Spleen (tissue), 11 donors: ENCODE results near the gene TOX3. TPM values are rescaled to one million over a fixed set of nuclear protein-coding genes. Genes with fewer than 3 reads are reported as not detected.

Experiments
- DNase-seq: peaks from one replicate; pipeline ENCODE4 v3.0.0-alpha.2; 2020
- H3K27ac ChIP-seq, 8 donors: fragments of 200-600 bp; sonication (generic) in 7 of 8; 1 replicate in 4 of 8; 2 replicates in 4 of 8; pipeline versions ENCODE4 v1.5.0 to v1.8.0; 2016 to 2021; ENCODE audit warnings: inconsistent platforms in 4 of 8, mild to moderate bottlenecking in 4 of 8, moderate library complexity in 1 of 8
- H3K27me3 ChIP-seq, 7 donors: fragments of 200-600 bp; sonication (generic) in 6 of 7; replicated peaks in 1 of 7; 1 replicate in 4 of 7; 2 replicates in 3 of 7; pipeline versions ENCODE4 v1.5.0 to v1.8.0; 2016 to 2021; ENCODE audit warnings: inconsistent platforms in 3 of 7, mild to moderate bottlenecking in 1 of 7
- H3K36me3 ChIP-seq, 6 donors: fragments of 200-600 bp; sonication (generic) in 5 of 6; 1 replicate in 4 of 6; 2 replicates in 2 of 6; pipeline versions ENCODE4 v1.5.0 to v1.8.0; 2016 to 2021; ENCODE audit warnings: inconsistent platforms in 2 of 6
- H3K4me1 ChIP-seq, 6 donors: fragments of 200-600 bp; sonication (generic) in 5 of 6; 1 replicate in 3 of 6; 2 replicates in 3 of 6; pipeline versions ENCODE4 v1.5.0 to v1.8.0; 2016 to 2021; ENCODE audit warnings: inconsistent platforms in 3 of 6
- H3K4me3 ChIP-seq, 8 donors: fragments of 200-600 bp; sonication (generic) in 7 of 8; 1 replicate in 4 of 8; 2 replicates in 4 of 8; pipeline versions ENCODE4 v1.5.0 to v1.8.0; 2016 to 2021; ENCODE audit warnings: inconsistent platforms in 4 of 8, mild to moderate bottlenecking in 4 of 8, moderate library complexity in 2 of 8
- H3K9me3 ChIP-seq, 8 donors: fragments of 200-600 bp; sonication (generic) in 7 of 8; 1 replicate in 4 of 8; 2 replicates in 4 of 8; pipeline versions ENCODE4 v1.5.0 to v1.8.0; 2016 to 2021; ENCODE audit warnings: inconsistent platforms in 4 of 8
- POLR2A ChIP-seq, 3 donors: fragments of 450-650 bp; IDR thresholded peaks; one replicate each; pipeline ENCODE4 v1.5.1; 2017; ENCODE audit warnings: antibody characterized with exemption in 3 of 3, mild to moderate bottlenecking in 1 of 3
- POLR2AphosphoS5 ChIP-seq, 3 donors: sonication (generic); formaldehyde crosslinking; IDR thresholded peaks; one replicate each; pipeline ENCODE4 v1.5.1; 2017; ENCODE audit warnings: antibody characterized with exemption in 3 of 3
- WGBS, 5 donors: extraction: QIAGEN DNeasy Blood & Tissue Kit in 3 of 5; methylation state at CpG; one replicate each; pipeline versions ENCODE4 v1.1.5 to v1.1.7; 2013 to 2018; 5-methylcytosine and 5-hydroxymethylcytosine counted together
- intact Hi-C: fragments of 100-400 bp; cut with DNase I; formaldehyde crosslinking; loops from one replicate; pipeline ENCODE4 v1.15.0; 2023; ENCODE audit warnings: low total_unique reads
- polyA plus RNA-seq, 3 donors: library from polyadenylated mRNA; stranded (reverse); fragments of 200-250 nt; gene quantifications; one replicate each; pipeline ENCODE4 v1.2.1, GENCODE V29; 2013
- total RNA-seq, 7 donors: library from RNA; depleted of rRNA in 3 of 7; stranded (reverse); fragments of >200 nt in 3 of 7; fragmentation: NEBNext Ultra II Directional in 4 of 7; extraction: Animal tissue kit (Norgen Biotek cat#: 25700) in 4 of 7; gene quantifications; one replicate each; pipeline versions ENCODE4 v1.1.0 to v1.2.1, GENCODE V29; 2016 to 2021
- TF ChIP-seq, protein P1 (sequence below), 11 experiments: fragments of 200-600 bp in 7 of 11; fragments of 450-650 bp in 4 of 11; sonication (generic) in 4 of 11; IDR thresholded peaks in 8 of 11; conservative IDR thresholded peaks in 3 of 11; 1 replicate in 7 of 11; 2 replicates in 4 of 11; pipeline versions ENCODE4 v1.4.0 to v1.8.0; 2016 to 2021; ENCODE audit warnings: antibody characterized with exemption in 11 of 11, inconsistent platforms in 4 of 11, mild to moderate bottlenecking in 1 of 11
- donor health status: healthy with polysubstance abuse.
- donor health status: DM: no; HTN: no; CAD: no; lungs with moderate emphysema.
- donor health status: DM: no; HTN: no; CAD: no.
- donor health status: Bipolar disorder and iron deficiency.
- donor health status: healthy.
- donor health status: DM: no; HTN: no; CAD: no.
- donor health status: DM: yes; HTN: yes; CAD: no.

Gene TOX3
- total and polyA plus RNA-seq, 10 donors: 0.03 to 0.11 TPM; not detected in 8

DNA sequence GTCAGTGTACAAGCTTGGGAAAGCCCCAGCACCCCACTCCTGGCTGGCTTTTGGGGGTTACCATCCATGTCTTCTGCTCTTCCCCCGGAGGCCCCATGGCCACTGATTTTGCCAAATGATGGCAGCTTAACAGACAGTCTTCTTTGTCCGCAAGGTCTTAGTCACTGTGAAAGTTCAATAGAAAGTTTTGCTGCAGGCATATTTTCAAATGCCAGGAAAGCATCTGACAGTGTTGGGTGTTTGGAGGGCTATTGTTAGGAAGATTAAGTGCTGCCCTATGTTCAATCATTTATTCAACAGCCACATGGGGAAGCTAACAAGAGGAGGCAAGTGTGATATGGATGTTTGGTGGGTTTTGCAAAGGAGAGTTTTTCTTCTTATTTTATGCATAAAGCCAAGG lies 122.4 kb downstream of the TOX3 start:
- no peaks in the 10 kb centered on the region for H3K9me3 ChIP-seq
- WGBS, 5 donors: 89 to 93% (median 90%) methylated on average over 2 of the region's 2 CpGs
- no peak for DNase-seq
- TF ChIP-seq POLR2A (IDR thresholded peaks at IDR 0.05) (no peak), POLR2AphosphoS5 (IDR thresholded peaks at IDR 0.05) (no peak)
- TF ChIP-seq, protein P1, sequence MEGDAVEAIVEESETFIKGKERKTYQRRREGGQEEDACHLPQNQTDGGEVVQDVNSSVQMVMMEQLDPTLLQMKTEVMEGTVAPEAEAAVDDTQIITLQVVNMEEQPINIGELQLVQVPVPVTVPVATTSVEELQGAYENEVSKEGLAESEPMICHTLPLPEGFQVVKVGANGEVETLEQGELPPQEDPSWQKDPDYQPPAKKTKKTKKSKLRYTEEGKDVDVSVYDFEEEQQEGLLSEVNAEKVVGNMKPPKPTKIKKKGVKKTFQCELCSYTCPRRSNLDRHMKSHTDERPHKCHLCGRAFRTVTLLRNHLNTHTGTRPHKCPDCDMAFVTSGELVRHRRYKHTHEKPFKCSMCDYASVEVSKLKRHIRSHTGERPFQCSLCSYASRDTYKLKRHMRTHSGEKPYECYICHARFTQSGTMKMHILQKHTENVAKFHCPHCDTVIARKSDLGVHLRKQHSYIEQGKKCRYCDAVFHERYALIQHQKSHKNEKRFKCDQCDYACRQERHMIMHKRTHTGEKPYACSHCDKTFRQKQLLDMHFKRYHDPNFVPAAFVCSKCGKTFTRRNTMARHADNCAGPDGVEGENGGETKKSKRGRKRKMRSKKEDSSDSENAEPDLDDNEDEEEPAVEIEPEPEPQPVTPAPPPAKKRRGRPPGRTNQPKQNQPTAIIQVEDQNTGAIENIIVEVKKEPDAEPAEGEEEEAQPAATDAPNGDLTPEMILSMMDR (IDR thresholded peaks at IDR 0.05 in 8 of 11, conservative IDR thresholded peaks at IDR 0.05 in 3 of 11): no peak
- intact Hi-C loops: no loop called here
- H3K36me3 ChIP-seq: no peaks in the 10 kb centered on the region
- no peak overlapping the region for H3K4me3 ChIP-seq
- H3K27ac ChIP-seq: no peak overlapping the region
- H3K4me1 ChIP-seq: no peaks in the 10 kb centered on the region
- H3K27me3 ChIP-seq: no peaks in the 10 kb centered on the region

- intact Hi-C loops: no loop called here
- TF ChIP-seq POLR2AphosphoS5 (IDR thresholded peaks at IDR 0.05) (no peak), POLR2A (IDR thresholded peaks at IDR 0.05) (no peak)
- TF ChIP-seq, protein P1 (IDR thresholded peaks at IDR 0.05 in 8 of 11, conservative IDR thresholded peaks at IDR 0.05 in 3 of 11): no peak
- WGBS, 5 donors: 81 to 95% (median 88%) methylated on average over 1 of the region's 1 CpG
- Histone ChIP-seq H3K27me3 (no peaks in the 10 kb centered on the region), H3K4me1 (no peaks in the 10 kb centered on the region), H3K4me3 (no peak overlapping the region), H3K27ac (no peak overlapping the region), H3K36me3 (no peaks in the 10 kb centered on the region), H3K9me3 (peaks cover 0 to 11% (median 0%) of the 10 kb centered on the region in 8 donors)
- no peak for DNase-seq
Measured at GRCh38 chr16:52422307-52422706, 124.6 kb downstream of the TOX3 start.

DNA sequence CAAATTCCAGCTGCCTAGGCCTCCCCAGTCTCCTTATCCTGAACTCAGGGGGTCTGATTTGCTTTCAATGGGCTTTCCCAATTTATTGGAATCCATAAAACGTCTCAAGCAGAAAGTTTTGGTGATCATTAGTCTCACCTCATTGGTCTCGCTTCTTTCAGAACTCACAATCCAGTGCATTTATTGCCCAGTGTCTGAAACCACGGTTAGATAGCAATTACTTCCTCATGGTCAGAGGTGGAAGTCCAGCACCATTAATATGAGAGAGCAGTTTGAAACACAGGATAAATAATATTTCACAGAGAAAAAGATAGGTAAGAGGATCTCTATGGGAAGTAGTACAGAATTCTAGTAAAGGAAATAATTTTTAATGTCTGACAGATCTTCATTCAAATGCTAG lies 128.7 kb downstream of the TOX3 start:
- WGBS, 5 donors: 62 to 67% (median 65%) methylated on average over 3 of the region's 3 CpGs
- intact Hi-C loops: no loop called here

GRCh38 chr16:52416888-52417287 lies 130.1 kb downstream of the TOX3 start:
- WGBS, 5 donors: 38 to 84% (median 67%) methylated on average over 1 of the region's 1 CpG
- Histone ChIP-seq H3K4me3 (no peak overlapping the region), H3K9me3 (peaks cover 0 to 22% (median 2%) of the 10 kb centered on the region in 8 donors), H3K4me1 (no peaks in the 10 kb centered on the region), H3K36me3 (no peaks in the 10 kb centered on the region), H3K27me3 (no peaks in the 10 kb centered on the region), H3K27ac (no peak overlapping the region)
- intact Hi-C loops: no loop called here
- no peak for DNase-seq
- TF ChIP-seq, protein P1 (IDR thresholded peaks at IDR 0.05 in 8 of 11, conservative IDR thresholded peaks at IDR 0.05 in 3 of 11): no peak
- TF ChIP-seq POLR2A (IDR thresholded peaks at IDR 0.05) (no peak), POLR2AphosphoS5 (IDR thresholded peaks at IDR 0.05) (no peak)

More for the DNA sequence above, 128.7 kb downstream of the TOX3 start:
- no peak overlapping the region for H3K4me3 ChIP-seq
- no peak overlapping the region for H3K27ac ChIP-seq
- no peaks in the 10 kb centered on the region for H3K36me3 ChIP-seq
- H3K27me3 ChIP-seq: no peaks in the 10 kb centered on the region
- H3K9me3 ChIP-seq: peaks cover 0 to 22% (median 2%) of the 10 kb centered on the region in 8 donors
- no peaks in the 10 kb centered on the region for H3K4me1 ChIP-seq
- no peak for DNase-seq
- TF ChIP-seq POLR2AphosphoS5 (IDR thresholded peaks at IDR 0.05) (no peak), POLR2A (IDR thresholded peaks at IDR 0.05) (no peak)
- TF ChIP-seq, protein P1 (IDR thresholded peaks at IDR 0.05 in 8 of 11, conservative IDR thresholded peaks at IDR 0.05 in 3 of 11): no peak
